IMR-90 (cell line): ENCODE measurements around the gene KLHL30. TPM values are rescaled to one million over a fixed set of nuclear protein-coding genes. Genes with fewer than 3 reads are reported as not detected.

Source experiments
- ATAC-seq: fragments of 200-7000 bp; cut with Tn5 transposase; 2 replicates; pipeline ENCODE4 v1.9.1; 2020; ENCODE audit warnings: low read depth, mild to moderate bottlenecking, moderate library complexity
- BruUV-seq: library from RNA; stranded (reverse); fragments of 400-500 nt; replicated peaks from 2 replicates; lab custom pipeline; 2021; lab: Mats Ljungman, UMichigan
- CTCF ChIA-PET: fragments of 300-600 bp; formaldehyde crosslinking; extraction: SDS; loops from one replicate; lab custom pipeline; 2021; ENCODE audit warnings: antibody characterized with exemption; lab: Yijun Ruan, JAX
- POLR2A ChIA-PET: fragments of 300-600 bp; sonication (Branson Sonifier 250); formaldehyde crosslinking; loops from one replicate; lab custom pipeline; 2022; ENCODE audit warnings: antibody characterized with exemption; ENCODE audit not compliant: unreplicated experiment; lab: Charles Lee
- DNase-seq: peaks from one replicate; pipeline ENCODE4 v3.0.0; 2013
- H2AFZ ChIP-seq: replicated peaks from 2 replicates; pipeline ENCODE3; 2013; ENCODE audit warnings: low read length, mild to moderate bottlenecking; ENCODE audit not compliant: poor library complexity
- H2AK5ac ChIP-seq: 2 replicates; pipeline ENCODE4 v1.6.1; 2013; ENCODE audit warnings: low read depth, low read length, inconsistent platforms
- H2AK9ac ChIP-seq: replicated peaks from 2 replicates; pipeline ENCODE3; 2013; ENCODE audit warnings: mild to moderate bottlenecking, low read depth, low read length, moderate library complexity; ENCODE audit not compliant: poor library complexity
- H2BK120ac ChIP-seq: 2 replicates; pipeline ENCODE4 v1.6.1; 2013; ENCODE audit warnings: low read depth, low read length, inconsistent platforms
- H2BK15ac ChIP-seq: 3 replicates; pipeline ENCODE4 v1.6.1; 2013; ENCODE audit warnings: low read depth, low read length, inconsistent platforms
- H2BK20ac ChIP-seq: 2 replicates; pipeline ENCODE4 v1.6.1; 2013; ENCODE audit warnings: low read depth, mild to moderate bottlenecking, inconsistent platforms, low read length, moderate library complexity
- H2BK5ac ChIP-seq: 2 replicates; pipeline ENCODE4 v1.6.1; 2013; ENCODE audit warnings: mild to moderate bottlenecking, low read depth, low read length, inconsistent platforms; ENCODE audit not compliant: poor library complexity, severe bottlenecking
- H3K14ac ChIP-seq: replicated peaks from 2 replicates; pipeline ENCODE4 v1.6.1; 2013; ENCODE audit warnings: low read depth, low read length, inconsistent platforms
- H3K18ac ChIP-seq: 2 replicates; pipeline ENCODE4 v1.6.1; 2013; ENCODE audit warnings: low read depth, low read length, control low read depth
- H3K23ac ChIP-seq: 2 replicates; pipeline ENCODE4 v1.6.1; 2013; ENCODE audit warnings: low read depth, low read length, inconsistent platforms
- H3K27ac ChIP-seq: 2 replicates; pipeline ENCODE4 v1.5.1; 2013; ENCODE audit warnings: mild to moderate bottlenecking, control low read depth, low read length; ENCODE audit not compliant: insufficient read depth
- H3K27me3 ChIP-seq: 2 replicates; pipeline ENCODE4 v1.6.1; 2013; ENCODE audit warnings: low read length; ENCODE audit not compliant: control insufficient read depth, insufficient read depth
- H3K36me3 ChIP-seq: 2 replicates; pipeline ENCODE4 v1.6.1; 2013; ENCODE audit warnings: low read length, mixed read lengths; ENCODE audit not compliant: control insufficient read depth, insufficient read depth
- H3K4ac ChIP-seq: 2 replicates; pipeline ENCODE4 v1.6.1; 2013; ENCODE audit warnings: low read depth, low read length, inconsistent platforms
- H3K4me1 ChIP-seq: 2 replicates; pipeline ENCODE4 v1.6.1; 2013; ENCODE audit warnings: low read length, mixed read lengths; ENCODE audit not compliant: control insufficient read depth, insufficient read depth
- H3K4me2 ChIP-seq: 2 replicates; pipeline ENCODE4 v1.6.1; 2013; ENCODE audit warnings: low read depth, mild to moderate bottlenecking, control low read depth, low read length, moderate library complexity
- H3K4me3 ChIP-seq: 2 replicates; pipeline ENCODE4 v1.5.1; 2013; ENCODE audit warnings: low read depth, mild to moderate bottlenecking, control low read depth, low read length, moderate library complexity; ENCODE audit not compliant: insufficient read depth
- H3K56ac ChIP-seq: 2 replicates; pipeline ENCODE4 v1.6.1; 2013; ENCODE audit warnings: low read length, inconsistent platforms; ENCODE audit not compliant: insufficient read depth; ENCODE audit errors: extremely low read depth
- H3K79me1 ChIP-seq, 2 experiments: 2 replicates each; pipeline ENCODE4 v1.6.1; 2013; ENCODE audit warnings: low read length in 2 of 2, inconsistent platforms in 1 of 2, low read depth in 1 of 2
- H3K9ac ChIP-seq: 2 replicates; pipeline ENCODE4 v1.6.1; 2013; ENCODE audit warnings: low read depth, low read length, control low read depth
- H3K9me1 ChIP-seq: 2 replicates; pipeline ENCODE4 v1.6.1; 2013; ENCODE audit warnings: low read length, inconsistent platforms; ENCODE audit not compliant: insufficient read depth
- H3K9me3 ChIP-seq: 2 replicates; pipeline ENCODE4 v1.6.1; 2013; ENCODE audit warnings: low read length; ENCODE audit not compliant: control insufficient read depth, insufficient read depth
- H4K20me1 ChIP-seq: 2 replicates; pipeline ENCODE4 v1.6.1; 2013; ENCODE audit warnings: low read length, inconsistent platforms; ENCODE audit not compliant: insufficient read depth
- H4K5ac ChIP-seq: 2 replicates; pipeline ENCODE4 v1.6.1; 2013; ENCODE audit warnings: mild to moderate bottlenecking, low read depth, low read length, control low read depth
- H4K8ac ChIP-seq, 2 experiments: 2 replicates each; pipeline ENCODE4 v1.6.1; 2013; ENCODE audit warnings: low read depth in 2 of 2, low read length in 2 of 2, control low read depth in 1 of 2, inconsistent platforms in 1 of 2
- H4K91ac ChIP-seq: 2 replicates; pipeline ENCODE4 v1.6.1; 2013; ENCODE audit warnings: low read depth, low read length, inconsistent platforms; ENCODE audit not compliant: insufficient read depth
- BHLHE40 ChIP-seq: fragments of 150-350 bp; IDR thresholded peaks from 2 replicates; pipeline ENCODE4 v1.6.1; 2016; ENCODE audit warnings: mild to moderate bottlenecking, low read depth, low read length
- CEBPB ChIP-seq: IDR thresholded peaks from 2 replicates; pipeline ENCODE4 v1.6.1; 2012; ENCODE audit warnings: low read depth, low read length, improper control_type of control experiment
- CTCF ChIP-seq: conservative IDR thresholded peaks from 2 replicates; pipeline ENCODE4 v1.5.1; 2012; ENCODE audit warnings: mild to moderate bottlenecking, low read depth, low read length, improper control_type of control experiment
- FOS ChIP-seq: fragments of 150-350 bp; IDR thresholded peaks from 2 replicates; pipeline ENCODE4 v1.6.1; 2016; ENCODE audit warnings: low read depth, low read length
- MAZ ChIP-seq: IDR thresholded peaks from 2 replicates; pipeline ENCODE4 v1.6.1; 2012; ENCODE audit warnings: low read depth, mild to moderate bottlenecking, low read length, improper control_type of control experiment, moderate library complexity, borderline replicate concordance
- MXI1 ChIP-seq: IDR thresholded peaks from 2 replicates; pipeline ENCODE4 v1.6.1; 2012; ENCODE audit warnings: low read depth, mild to moderate bottlenecking, low read length, moderate library complexity, borderline replicate concordance
- NFE2L2 ChIP-seq: fragments of 150-350 bp; IDR thresholded peaks from 2 replicates; pipeline ENCODE4 v1.6.1; 2016; ENCODE audit warnings: low read depth, mild to moderate bottlenecking, low read length
- POLR2A ChIP-seq: IDR thresholded peaks from 2 replicates; pipeline ENCODE4 v1.6.1; 2012; ENCODE audit warnings: mild to moderate bottlenecking, low read depth, low read length
- RAD21 ChIP-seq: IDR thresholded peaks from 2 replicates; pipeline ENCODE4 v1.6.1; 2012; ENCODE audit warnings: low read length, improper control_type of control experiment
- RFX5 ChIP-seq: IDR thresholded peaks from 2 replicates; pipeline ENCODE4 v1.8.0; 2012; ENCODE audit warnings: low read depth, mild to moderate bottlenecking, low read length, moderate library complexity
- SMC3 ChIP-seq: fragments of 150-350 bp; IDR thresholded peaks from 2 replicates; pipeline ENCODE4 v1.6.1; 2016; ENCODE audit warnings: low read depth, mild to moderate bottlenecking, antibody characterized with exemption, low read length, moderate library complexity
- USF2 ChIP-seq: fragments of 150-350 bp; IDR thresholded peaks from 2 replicates; pipeline ENCODE4 v1.6.1; 2017; ENCODE audit warnings: mild to moderate bottlenecking, antibody characterized with exemption, low read length, low read depth
- WGBS, 2 experiments: methylation state at CpG; one replicate each; pipeline versions ENCODE4 v1.1.5 to v1.1.7; 2013; ENCODE audit warnings: missing lambda C conversion rate in 2 of 2; ENCODE audit not compliant: insufficient read length in 1 of 2; ENCODE audit errors: extremely low coverage in 2 of 2; 5-methylcytosine and 5-hydroxymethylcytosine counted together
- dilution Hi-C: fragments of 300-500 bp; cut with HindIII; formaldehyde crosslinking; loops from one replicate; pipeline ENCODE4 v1.14.3; 2018; ENCODE audit warnings: low sequenced_read_pairs; ENCODE audit not compliant: unreplicated experiment
- in situ Hi-C: fragments of 300-500 bp; cut with MboI; formaldehyde crosslinking; loops from 3 replicates; pipeline ENCODE4 v1.14.3; 2019; ENCODE audit warnings: low sequenced_read_pairs, inconsistent platforms, mixed read lengths
- intact Hi-C: fragments of 100-400 bp; cut with micrococcal nuclease; formaldehyde crosslinking; loops from 2 replicates; pipeline ENCODE4 v1.10.0; 2022
- polyA plus RNA-seq, 3 experiments: library from polyadenylated mRNA; depleted of rRNA; stranded (reverse); fragments of >200 nt; gene quantifications; 2 replicates each; pipeline ENCODE4 v1.2.3, GENCODE V29; 2012; ENCODE audit warnings: low replicate concordance in 1 of 3
- total RNA-seq: library from RNA; depleted of rRNA; stranded (reverse); fragments of >200 nt; gene quantifications from 2 replicates; pipeline ENCODE4 v1.2.3, GENCODE V29; 2012

Gene KLHL30
- total and polyA plus RNA-seq, 2 of the 4 experiments (the other 2 are of a cell fraction), result under 0.01 to 0.03 TPM

- dilution Hi-C loops (no loop called here), intact Hi-C loops (no loop called here), in situ Hi-C loops (no loop called here)
These were observed 43.9 kb upstream of the KLHL30 start for GRCh38 chr2:238094438-238095022.

More at GRCh38 chr2:238094438-238095022, 43.9 kb upstream of the KLHL30 start:
- Histone ChIP-seq H4K5ac (no peak overlapping the region), H2AFZ (no peak overlapping the region), H3K79me1 (no peaks in the 10 kb centered on the region), H4K91ac (no peak overlapping the region), H2BK20ac (no peak overlapping the region), H2BK120ac (no peak overlapping the region), H3K27me3 (no peaks in the 10 kb centered on the region), H3K23ac (no peak overlapping the region), H3K4me3 (no peak overlapping the region), H3K14ac (no peak overlapping the region), H3K18ac (no peak overlapping the region), H3K4me2 (no peak overlapping the region), H4K20me1 (no peaks in the 10 kb centered on the region), H3K27ac (no peak overlapping the region), H2BK5ac (no peak overlapping the region), H3K36me3 (peaks cover 4% of the 10 kb centered on the region; the same call in 1 of the 2 replicates), H3K56ac (no peak overlapping the region; the same call in 1 of the 2 replicates), H2BK15ac (no peak overlapping the region), H3K4me1 (no peaks in the 10 kb centered on the region), H3K4ac (no peak overlapping the region), H3K9me3 (no peaks in the 10 kb centered on the region), H3K9me1 (no peaks in the 10 kb centered on the region), H3K9ac (no peak overlapping the region), H2AK5ac (no peak overlapping the region), H2AK9ac (no peak overlapping the region), H4K8ac (no peak overlapping the region)
- 94% methylated on average over 9 of the region's 17 CpGs; no CpG with 5 or more reads in 1 of the 2 experiments for WGBS, 2 experiments
- ChIA-PET POLR2A (no interaction called here), CTCF (interaction anchor here (0.7 kb wide), 1 partner anchor 71 kb away, joined by 3 read pairs; no protein-coding TSS in a partner anchor)
- TF ChIP-seq MAZ, result no peak
- no peak for TF ChIP-seq SMC3
- no peak for TF ChIP-seq USF2
- TF ChIP-seq RFX5, result no peak
- no peak for TF ChIP-seq RAD21
- no peak for TF ChIP-seq CEBPB
- no peak for TF ChIP-seq NFE2L2
- TF ChIP-seq CTCF, result no peak
- TF ChIP-seq FOS, result no peak
- no peak for TF ChIP-seq POLR2A
- no peak for TF ChIP-seq MXI1
- TF ChIP-seq BHLHE40, result no peak
- ATAC-seq (no peak), DNase-seq (no peak)
- BruUV-seq, result no TSS peak
